IPS-15b (cell line): Measurements from ENCODE around the gene SMARCD2.
"Not testable (repeated sequence)": the region's sequence is repeated elsewhere in the genome, so short reads cannot be mapped to it uniquely, and the experiment has no call there.

Source experiments
- H3K27me3 ChIP-seq: one replicate; pipeline ENCODE4 v1.6.1; 2013; ENCODE audit warnings: low read length; ENCODE audit not compliant: control insufficient read depth, insufficient read depth
- H3K36me3 ChIP-seq: one replicate; pipeline ENCODE4 v1.6.1; 2013; ENCODE audit warnings: low read length; ENCODE audit not compliant: control insufficient read depth, insufficient read depth
- H3K4me1 ChIP-seq: one replicate; pipeline ENCODE4 v1.6.1; 2013; ENCODE audit warnings: mild to moderate bottlenecking, low read length; ENCODE audit not compliant: control insufficient read depth, insufficient read depth
- H3K4me3 ChIP-seq: one replicate; pipeline ENCODE4 v1.5.1; 2013; ENCODE audit warnings: low read depth, low read length
- H3K9ac ChIP-seq: one replicate; pipeline ENCODE4 v1.6.1; 2013; ENCODE audit warnings: low read depth, mild to moderate bottlenecking, low read length
- H3K9me3 ChIP-seq: one replicate; pipeline ENCODE4 v1.6.1; 2013; ENCODE audit warnings: mild to moderate bottlenecking, low read length; ENCODE audit not compliant: control insufficient read depth, insufficient read depth

SMARCD2 gene

DNA sequence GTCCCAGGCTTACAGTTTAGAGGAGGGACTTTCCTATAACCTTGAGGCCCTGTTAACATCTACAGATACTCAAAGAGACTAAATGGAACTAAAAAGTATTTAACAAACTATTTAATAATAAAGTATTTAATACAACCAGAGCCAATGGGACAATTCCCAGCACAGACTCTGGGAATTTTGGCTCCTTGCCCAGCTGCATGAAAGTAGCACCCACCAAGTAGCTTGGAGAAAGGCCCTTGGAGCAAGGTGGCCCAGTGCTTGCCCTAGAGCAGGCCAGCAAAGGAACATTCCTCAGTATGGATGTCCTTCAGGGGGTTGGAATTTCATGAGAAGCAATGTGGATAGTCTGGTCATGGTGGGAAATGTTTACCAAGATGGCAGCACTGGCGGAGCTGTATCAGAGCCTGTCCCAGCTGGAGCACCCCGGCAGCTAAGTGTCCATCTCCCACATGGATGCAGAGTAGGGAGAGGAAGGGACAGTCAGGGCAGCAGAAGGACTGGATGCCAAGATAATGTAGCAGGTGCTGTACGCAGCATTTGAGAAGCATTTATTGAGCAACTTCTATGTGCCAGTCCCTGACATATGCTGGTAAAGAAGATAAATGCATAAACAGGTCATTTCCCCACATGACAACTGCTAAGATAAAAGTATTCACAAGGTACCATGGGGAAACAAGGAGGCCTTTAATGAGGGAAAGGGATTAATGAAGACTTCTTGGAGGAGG lies 5.2 kb upstream of the SMARCD2 start:
- no peaks in the 10 kb centered on the region for H3K36me3 ChIP-seq
- no peak overlapping the region for H3K4me3 ChIP-seq
- H3K9ac ChIP-seq: no peak overlapping the region
- H3K4me1 ChIP-seq: peaks cover 4% of the 10 kb centered on the region
- H3K9me3 ChIP-seq: no peaks in the 10 kb centered on the region
- peaks cover 29% of the 10 kb centered on the region for H3K27me3 ChIP-seq

DNA sequence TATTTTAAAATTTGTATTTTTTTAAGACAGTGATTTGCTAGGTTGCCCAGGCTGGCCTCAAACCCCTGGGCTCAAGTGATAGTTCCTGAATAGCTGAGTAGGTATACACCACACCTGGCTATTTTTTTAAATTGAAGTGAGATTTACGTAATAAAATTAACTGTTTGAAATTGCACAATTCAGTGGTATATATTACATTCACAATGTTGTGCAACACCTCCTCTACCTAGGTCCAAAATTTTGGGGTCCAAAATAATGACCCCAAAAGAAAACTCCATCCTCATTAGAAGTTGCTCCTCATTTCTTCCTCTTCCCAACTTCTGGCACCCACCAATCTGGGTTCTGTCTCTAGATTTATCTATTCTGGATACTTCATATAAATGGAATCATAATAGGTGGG lies 3.0 kb upstream of the SMARCD2 start:
- no peaks in the 10 kb centered on the region for H3K9me3 ChIP-seq
- H3K4me1 ChIP-seq: peaks cover 8% of the 10 kb centered on the region
- no peak overlapping the region for H3K4me3 ChIP-seq
- H3K27me3 ChIP-seq: peaks cover 29% of the 10 kb centered on the region
- H3K9ac ChIP-seq: no peak overlapping the region
- H3K36me3 ChIP-seq: no peaks in the 10 kb centered on the region

DNA sequence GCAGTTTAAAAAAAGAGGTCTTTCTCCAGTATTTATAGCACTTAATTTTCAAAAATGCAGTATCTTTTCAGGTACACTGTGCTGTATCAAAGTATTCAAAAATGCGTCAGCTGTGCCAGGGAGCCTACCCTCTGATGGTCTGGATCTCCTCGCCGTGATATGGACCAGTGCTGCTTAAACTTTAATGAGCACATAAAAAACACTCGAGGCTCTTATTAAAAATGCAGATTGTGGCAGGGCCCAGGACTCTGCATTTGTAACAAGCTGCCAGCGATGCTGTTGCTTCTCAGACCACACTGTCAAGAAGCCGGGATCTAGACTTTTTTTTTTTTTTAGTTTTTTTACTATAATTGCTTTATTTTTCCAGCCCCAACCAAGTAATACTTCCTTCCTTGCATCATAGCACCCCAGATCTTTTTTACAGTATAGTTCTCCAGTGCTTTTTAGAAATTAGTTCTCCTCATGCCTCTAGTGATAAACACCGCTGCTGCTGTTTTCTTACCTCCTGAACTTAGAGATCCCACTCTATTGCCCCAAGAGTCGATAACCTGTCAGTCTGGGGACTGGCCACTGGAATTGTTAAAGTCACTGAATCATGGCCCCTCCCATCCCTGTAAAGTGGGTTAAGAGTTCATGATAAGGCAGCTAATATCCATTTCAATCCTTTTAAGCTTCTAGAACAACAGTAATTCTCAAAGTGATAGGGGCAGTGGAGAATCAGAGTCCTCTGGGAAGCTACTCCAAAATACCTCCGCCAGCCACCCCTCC lies 1.6 kb upstream of the SMARCD2 start:
- Histone ChIP-seq H3K36me3 (no peaks in the 10 kb centered on the region), H3K9me3 (no peaks in the 10 kb centered on the region), H3K4me1 (peaks cover 8% of the 10 kb centered on the region), H3K27me3 (peaks cover 22% of the 10 kb centered on the region), H3K4me3 (peak overlapping the region; percentile 72), H3K9ac (no peak overlapping the region)

DNA sequence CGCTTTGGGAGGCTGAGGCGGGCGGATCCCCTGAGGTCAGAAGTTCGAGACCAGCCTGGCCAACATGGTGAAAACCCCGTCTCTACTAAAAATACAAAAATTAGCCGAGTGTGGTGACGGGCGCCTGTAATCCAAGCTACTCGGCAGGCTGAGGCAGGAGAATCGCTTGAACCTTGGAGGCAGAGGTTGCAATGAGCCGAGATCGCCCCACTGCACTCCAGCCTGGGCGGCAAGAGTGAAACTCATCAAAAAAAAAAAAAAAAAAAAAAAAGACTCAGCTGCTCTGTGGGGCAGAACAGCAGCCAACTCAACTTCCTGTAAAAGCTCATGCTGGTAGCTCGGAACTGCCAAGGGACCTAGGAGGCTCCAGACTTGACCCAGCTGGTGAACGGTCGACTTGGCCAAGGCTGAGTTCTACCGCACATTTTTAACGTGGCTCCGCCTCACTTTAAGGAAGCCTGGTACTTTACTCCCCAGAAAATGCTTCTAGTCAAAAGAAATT lies 953 bp upstream of the SMARCD2 start:
- H3K4me1 ChIP-seq: peaks cover 13% of the 10 kb centered on the region
- peaks cover 19% of the 10 kb centered on the region for H3K27me3 ChIP-seq
- H3K4me3 ChIP-seq: peak overlapping the region; percentile 72
- H3K9ac ChIP-seq, H3K9me3 ChIP-seq, H3K36me3 ChIP-seq: not testable (repeated sequence)

DNA sequence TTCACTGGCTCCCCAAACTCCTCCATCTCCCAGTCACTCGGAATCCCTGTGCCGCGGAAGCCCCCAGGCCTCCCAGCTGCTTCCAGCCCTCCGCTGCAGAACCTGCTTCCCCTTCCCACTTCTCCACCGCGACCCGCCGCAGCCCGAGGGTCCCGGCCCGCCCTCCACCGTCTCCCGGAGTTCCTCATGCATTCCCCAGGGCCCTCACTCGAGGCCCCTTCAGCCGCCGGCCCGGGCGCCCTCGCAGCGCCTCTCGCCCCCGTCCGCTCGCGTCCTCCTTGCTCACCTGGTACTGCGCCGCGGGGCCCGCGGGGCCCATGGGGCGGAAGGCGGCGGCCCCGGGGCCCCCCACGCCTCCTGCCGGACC lies 329 bp downstream of the SMARCD2 start:
- H3K9me3 ChIP-seq: no peaks in the 10 kb centered on the region
- H3K36me3 ChIP-seq: no peaks in the 10 kb centered on the region
- H3K4me3 ChIP-seq: peak overlapping the region; percentile 94
- H3K27me3 ChIP-seq: peaks cover 7% of the 10 kb centered on the region
- peaks cover 16% of the 10 kb centered on the region for H3K4me1 ChIP-seq
- H3K9ac ChIP-seq: peak overlapping the region; percentile 89

DNA sequence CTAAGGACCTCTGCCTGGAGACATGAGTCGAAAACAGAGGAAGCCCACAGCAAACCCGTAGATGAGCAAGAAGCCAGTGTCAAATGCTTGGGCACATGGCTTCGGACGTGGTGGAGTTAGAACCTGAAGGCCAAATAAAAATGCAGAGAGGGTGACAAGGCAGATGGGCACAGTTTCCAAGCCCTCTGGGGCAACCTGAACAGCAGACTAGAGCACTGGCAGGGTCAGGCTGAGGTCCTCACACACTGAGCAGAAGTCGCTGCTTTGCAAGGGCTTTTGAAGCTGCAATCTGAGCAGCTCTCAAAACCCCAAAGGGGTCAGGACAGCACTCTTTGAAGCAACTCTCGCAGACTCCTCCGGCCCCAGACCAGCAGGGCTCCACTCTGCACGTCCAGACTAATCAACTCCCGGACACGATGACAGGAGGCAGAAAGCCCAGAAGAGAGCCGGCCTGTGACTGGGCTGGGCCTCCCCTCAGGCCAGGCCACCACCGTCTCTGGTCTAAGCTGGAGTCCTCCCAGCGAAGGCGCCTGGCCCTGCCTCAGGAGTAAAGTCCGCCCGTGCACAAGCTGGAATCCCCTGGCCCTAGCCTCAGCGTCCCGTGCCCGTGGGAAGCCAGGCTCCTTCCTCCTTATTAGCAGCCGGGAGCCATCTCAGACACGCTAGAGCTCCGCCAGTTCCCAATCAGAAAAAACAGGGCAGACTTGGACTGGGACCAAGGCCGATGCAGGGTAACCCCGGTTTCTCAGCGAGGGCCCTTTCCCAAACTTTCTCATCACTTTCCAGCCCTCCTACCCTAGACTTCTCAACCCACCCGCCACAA lies 924 bp downstream of the SMARCD2 start:
- peaks cover 16% of the 10 kb centered on the region for H3K4me1 ChIP-seq
- H3K4me3 ChIP-seq: peak overlapping the region; percentile 94
- no peaks in the 10 kb centered on the region for H3K9me3 ChIP-seq
- H3K36me3 ChIP-seq: peaks cover 2% of the 10 kb centered on the region
- peak overlapping the region; percentile 89 for H3K9ac ChIP-seq
- peaks cover 1% of the 10 kb centered on the region for H3K27me3 ChIP-seq

DNA sequence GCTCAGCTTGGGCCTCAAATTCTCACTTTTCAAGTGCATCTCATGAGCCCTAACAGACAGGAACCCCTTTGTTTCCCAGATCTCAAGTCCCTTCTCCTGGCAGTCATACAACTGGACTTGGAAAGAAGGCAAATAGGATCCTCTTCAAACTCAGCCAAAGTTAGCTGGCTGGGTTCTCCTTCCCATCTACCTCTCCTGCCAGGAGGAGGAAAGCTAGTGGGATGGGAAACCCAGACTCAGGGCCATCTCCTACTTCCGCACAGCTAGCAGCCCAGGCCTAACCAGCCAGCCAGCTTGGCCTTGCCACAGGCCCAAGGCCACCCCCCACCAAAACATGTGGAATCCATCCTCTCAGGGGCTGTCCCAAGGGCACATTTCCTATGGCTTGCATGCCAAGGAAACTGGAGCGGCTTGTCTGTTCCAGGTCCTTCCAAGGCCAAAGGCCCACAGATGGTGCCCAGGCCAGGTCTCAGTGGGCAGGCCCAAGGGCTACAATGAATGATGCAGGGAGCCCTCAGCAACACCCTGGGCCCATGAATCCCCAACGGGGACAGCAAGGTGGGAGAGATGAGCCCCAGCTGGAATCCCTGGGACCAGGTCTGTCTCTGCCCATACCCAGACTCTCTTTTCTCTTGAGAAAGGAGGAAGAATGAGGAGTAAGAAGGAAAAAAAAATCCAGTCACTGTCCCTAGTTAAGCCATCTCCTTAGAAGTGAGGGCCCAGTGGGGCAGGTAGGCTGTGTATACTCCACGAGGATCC lies 1.7 kb downstream of the SMARCD2 start:
- peaks cover 16% of the 10 kb centered on the region for H3K4me1 ChIP-seq
- peak overlapping the region; percentile 94 for H3K4me3 ChIP-seq

DNA sequence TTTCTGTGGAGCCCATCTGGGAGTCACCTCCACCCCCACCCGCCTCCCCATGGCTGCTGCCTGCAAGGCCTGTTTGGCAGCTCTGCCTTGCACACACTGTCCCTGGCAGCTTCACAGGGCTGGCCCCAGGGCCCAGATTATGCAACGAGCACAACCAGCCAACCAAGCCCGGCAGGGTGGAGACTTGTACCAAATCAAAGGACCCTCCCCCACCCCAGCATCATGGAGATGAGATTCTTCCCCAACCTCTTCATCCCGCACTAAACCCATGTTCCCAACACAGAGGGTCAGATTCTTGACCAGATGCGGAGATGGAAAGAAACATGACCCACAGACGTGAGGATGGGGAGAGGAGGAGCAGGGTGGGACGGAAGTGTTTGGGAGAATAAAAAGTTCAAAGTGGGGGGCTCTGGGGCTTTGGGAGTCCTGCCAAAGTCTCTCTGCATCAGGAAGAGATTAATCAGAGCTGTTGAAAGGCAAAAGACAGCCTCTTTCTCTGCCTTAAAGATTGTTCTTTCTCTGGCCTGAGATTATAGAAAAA lies 3.8 kb downstream of the SMARCD2 start:
- Histone ChIP-seq H3K9me3 (no peaks in the 10 kb centered on the region), H3K4me1 (peaks cover 13% of the 10 kb centered on the region), H3K36me3 (peaks cover 10% of the 10 kb centered on the region), H3K27me3 (no peaks in the 10 kb centered on the region), H3K4me3 (peak overlapping the region; percentile 35), H3K9ac (peak overlapping the region; percentile 54)

More for the DNA sequence above, 1.7 kb downstream of the SMARCD2 start:
- Histone ChIP-seq H3K36me3 (peaks cover 2% of the 10 kb centered on the region), H3K27me3 (no peaks in the 10 kb centered on the region), H3K9me3 (no peaks in the 10 kb centered on the region), H3K9ac (no peak overlapping the region)

DNA sequence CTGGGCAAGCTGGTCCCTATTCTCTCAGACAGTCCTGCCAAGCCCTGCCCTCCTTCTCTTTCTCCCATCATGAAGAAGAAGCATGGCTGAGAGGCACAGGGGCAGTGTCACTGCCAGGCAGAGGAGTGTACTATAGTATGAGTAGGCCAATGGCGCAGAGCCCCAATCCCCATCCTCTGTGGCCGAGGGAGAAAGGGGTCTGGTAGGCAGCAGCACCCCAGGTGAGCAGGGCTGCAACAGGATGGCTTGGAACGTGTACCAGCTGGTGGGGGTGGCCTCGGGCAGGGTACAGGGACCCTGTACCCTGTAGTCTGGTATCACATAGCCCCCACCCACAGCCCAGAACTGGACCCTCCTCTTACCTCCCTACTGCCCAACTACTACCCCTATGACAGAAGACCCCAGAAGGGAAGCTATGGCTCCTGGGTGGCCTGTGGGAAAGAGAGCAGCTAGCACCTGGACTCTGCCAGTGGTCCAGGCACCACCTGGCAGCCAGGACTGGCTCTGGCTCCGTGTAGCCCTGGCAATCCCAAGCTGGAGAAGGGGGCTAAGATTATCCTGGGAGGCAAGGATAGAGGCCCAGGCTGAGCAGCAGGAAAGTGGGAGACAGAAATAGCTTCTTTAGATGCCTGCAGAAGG lies 4.4 kb downstream of the SMARCD2 start:
- no peak overlapping the region for H3K4me3 ChIP-seq
- peaks cover 12% of the 10 kb centered on the region for H3K4me1 ChIP-seq
- no peaks in the 10 kb centered on the region for H3K27me3 ChIP-seq
- no peaks in the 10 kb centered on the region for H3K9me3 ChIP-seq
- no peak overlapping the region for H3K9ac ChIP-seq
- H3K36me3 ChIP-seq: peaks cover 16% of the 10 kb centered on the region

DNA sequence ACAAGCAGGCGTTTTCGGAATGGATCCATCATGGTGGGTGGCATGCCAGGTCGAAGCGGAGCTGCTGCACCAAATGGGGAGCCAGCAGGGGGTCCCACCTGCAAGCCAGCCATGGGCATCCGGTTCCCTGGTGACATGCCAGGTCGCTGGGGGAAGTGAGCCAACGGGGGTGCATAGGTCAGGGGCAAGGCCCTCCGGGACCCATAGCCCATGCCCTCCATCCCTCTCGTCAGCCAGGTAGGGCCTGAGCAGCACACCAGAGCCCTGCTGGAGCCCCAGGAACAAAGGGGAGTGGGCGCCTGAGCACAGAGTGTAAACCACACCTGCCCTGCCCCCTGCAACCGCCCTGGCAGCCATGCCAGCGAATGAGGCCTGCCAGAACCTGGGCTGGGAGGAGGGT lies 5.0 kb downstream of the SMARCD2 start:
- Histone ChIP-seq H3K4me3 (no peak overlapping the region), H3K9ac (no peak overlapping the region)

More for the DNA sequence above, 5.0 kb downstream of the SMARCD2 start:
- H3K27me3 ChIP-seq: no peaks in the 10 kb centered on the region
- peaks cover 22% of the 10 kb centered on the region for H3K36me3 ChIP-seq
- peaks cover 12% of the 10 kb centered on the region for H3K4me1 ChIP-seq
- H3K9me3 ChIP-seq: no peaks in the 10 kb centered on the region
